DMS153 treated with DMSO at 0.1 percent for 48 hours (cell line): ENCODE measurements around the gene FOXI2.

Experiments used
- DNase-seq: peaks from one replicate; lab custom pipeline; 2025; ENCODE audit not compliant: unreplicated experiment; lab: John Stamatoyannopoulos, UW

FOXI2 gene

DNA sequence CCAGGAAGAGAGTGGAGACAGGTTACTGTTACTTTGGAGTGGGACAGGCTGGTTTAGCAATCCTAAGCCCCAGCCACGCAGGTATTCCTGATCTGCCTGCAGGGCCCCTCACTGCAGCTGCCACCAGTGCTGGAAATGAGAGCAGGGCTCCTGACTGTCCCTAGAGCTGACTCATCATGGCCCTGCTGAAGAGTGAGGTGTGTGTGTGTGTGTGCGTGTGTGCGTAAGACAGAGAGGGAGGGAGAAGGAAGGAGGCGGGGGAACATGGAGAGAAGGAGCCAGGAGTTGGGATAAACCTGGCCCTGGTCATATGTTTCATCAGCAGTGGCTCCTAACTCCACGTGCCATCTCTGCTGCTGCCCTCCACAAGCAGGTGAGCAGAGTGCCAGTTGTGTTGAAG is 3.6 kb downstream of the FOXI2 start:
- DNase-seq: no peak

DNA sequence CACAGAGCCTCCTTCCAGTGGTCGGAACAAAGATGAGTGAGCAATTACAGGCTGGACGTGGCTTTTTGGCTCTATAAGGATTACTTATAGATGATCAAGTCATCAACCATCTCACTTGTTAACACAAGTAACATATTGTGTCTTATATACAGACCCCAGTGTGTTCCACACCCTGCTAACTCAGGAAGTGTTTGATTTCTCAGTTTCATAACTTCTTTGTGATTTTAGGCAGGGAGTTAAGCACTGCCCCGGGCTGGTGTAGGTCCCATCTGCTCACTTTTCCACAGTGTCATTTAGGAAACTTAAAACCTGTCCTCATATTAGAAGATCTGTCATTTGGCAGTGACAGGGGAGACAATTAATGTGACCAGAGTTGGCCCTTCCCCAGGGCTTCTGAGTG is 6.2 kb downstream of the FOXI2 start:
- no peak for DNase-seq

GRCh38 chr10:127744956-127745355 is 8.0 kb downstream of the FOXI2 start:
- no peak for DNase-seq

GRCh38 chr10:127745861-127746260 is 8.9 kb downstream of the FOXI2 start:
- no peak for DNase-seq

GRCh38 chr10:127755753-127756152 is 18.8 kb downstream of the FOXI2 start:
- DNase-seq: no peak

DNA sequence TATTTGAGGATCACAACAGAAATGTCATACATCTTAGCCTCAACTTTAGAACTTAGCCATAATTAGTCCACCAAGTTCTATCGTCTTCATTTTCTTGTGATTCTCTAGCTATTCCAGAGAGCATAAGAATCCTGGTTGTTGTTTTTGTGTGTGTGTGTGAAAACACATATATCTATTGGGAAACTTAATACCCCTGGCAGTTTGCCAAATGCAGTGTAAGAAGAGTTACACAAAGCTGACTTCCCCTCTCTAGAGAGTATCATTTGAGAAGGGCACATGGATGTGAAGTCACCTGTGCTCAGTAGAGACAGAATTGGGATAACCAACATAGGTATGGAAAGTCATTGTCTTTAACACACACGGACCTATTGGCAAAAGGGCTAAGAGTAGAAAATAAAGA is 19.3 kb downstream of the FOXI2 start:
- DNase-seq: no peak

- DNase-seq: no peak
These were observed 20.0 kb downstream of the FOXI2 start for GRCh38 chr10:127757033-127757432.

GRCh38 chr10:127759276-127759675 is 22.3 kb downstream of the FOXI2 start:
- no peak for DNase-seq

DNA sequence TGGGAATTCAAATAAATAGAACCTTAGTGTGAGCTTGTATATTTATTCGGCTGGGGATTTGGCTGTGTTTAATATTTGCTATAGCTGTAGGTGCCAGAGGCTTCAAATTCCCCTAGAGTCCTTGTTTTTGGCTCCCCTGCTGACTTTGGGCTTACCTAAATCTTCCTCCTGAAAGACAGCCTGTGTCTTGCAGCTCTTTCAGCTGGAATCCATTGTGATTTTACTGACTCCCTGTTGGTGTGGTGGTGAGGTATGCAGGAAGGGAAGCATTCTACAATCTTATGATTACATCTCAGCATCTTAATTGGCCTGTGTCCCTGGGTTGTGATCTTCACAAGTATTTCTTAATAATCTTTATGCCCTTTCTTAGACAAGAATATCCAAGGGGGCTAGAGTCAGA is 25.9 kb downstream of the FOXI2 start:
- DNase-seq: no peak

DNA sequence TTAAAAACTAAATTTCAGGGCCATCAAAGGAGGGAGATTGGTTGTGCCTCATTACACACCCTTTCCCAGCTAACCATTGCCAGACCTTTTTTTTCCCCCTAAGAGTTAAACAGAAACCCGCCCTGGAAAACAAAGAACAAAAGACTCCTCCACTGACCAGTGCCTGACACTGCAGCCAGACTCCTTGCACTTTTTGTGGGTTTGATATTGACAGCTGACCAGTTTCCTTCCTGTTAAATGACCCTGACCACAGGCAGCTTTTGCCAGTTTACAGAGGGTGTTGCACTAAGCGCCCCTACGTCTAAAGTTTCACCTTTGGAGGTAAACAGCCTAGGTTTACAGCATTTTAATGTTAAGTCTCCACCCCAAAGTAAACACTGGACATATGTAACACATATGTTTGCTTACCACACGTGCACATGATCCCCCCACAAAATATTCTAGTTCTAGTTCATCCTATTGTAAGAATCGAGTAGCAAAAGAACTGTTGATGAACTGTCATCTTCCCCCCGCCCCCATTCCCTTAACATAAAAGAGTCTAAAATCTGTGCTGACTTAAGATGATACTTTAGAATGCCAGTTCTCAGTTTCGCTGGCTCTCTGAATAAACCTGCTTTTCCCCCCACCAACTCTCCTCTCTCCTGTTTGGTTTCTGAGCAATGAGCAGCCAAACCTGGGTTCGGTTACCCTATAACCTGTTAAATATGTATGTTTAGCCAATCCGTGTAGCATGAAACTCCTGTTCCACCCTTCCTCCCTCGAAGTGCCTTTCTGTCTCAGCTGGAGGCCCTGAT is 38.0 kb downstream of the FOXI2 start:
- no peak for DNase-seq

- DNase-seq: no peak
These were observed 39.8 kb downstream of the FOXI2 start for GRCh38 chr10:127776816-127777215.

DNA sequence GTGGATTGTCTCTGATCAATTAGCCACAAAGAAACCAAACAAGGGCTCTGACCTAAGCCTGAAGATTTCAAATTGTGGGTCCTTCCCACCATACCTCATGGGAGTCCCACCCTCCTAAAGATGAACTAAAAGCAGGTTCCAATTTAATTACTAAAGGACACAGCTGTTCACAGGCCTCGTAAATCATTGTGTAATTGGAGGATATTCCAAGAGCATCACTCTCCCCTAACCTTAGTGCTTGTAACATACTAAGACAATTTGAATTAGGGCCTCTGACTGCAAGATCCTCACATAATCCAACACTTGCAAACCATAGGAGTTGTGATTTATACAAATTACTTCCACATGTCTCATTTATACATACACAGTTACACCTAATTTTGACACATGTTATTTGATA is 44.4 kb downstream of the FOXI2 start:
- no peak for DNase-seq

DNA sequence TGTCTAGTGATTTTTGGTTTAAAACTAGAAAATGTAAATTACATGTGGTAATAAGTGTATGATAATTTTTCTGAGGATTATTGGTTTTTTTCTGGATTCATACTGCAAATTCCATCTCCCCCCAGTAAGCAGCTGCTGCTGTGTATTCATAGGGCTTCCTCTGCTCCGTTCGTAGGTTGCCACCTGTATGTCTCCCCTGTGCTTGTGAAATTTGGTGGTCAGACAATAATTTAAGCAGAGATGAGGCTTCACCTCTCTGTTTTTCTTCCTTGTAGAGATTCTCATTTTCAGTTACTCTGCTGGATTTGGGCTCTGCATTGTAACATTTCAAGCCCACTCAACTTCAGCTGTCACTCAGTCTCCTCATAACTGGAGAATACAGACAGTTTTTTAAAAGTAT is 50.9 kb downstream of the FOXI2 start:
- no peak for DNase-seq

DNA sequence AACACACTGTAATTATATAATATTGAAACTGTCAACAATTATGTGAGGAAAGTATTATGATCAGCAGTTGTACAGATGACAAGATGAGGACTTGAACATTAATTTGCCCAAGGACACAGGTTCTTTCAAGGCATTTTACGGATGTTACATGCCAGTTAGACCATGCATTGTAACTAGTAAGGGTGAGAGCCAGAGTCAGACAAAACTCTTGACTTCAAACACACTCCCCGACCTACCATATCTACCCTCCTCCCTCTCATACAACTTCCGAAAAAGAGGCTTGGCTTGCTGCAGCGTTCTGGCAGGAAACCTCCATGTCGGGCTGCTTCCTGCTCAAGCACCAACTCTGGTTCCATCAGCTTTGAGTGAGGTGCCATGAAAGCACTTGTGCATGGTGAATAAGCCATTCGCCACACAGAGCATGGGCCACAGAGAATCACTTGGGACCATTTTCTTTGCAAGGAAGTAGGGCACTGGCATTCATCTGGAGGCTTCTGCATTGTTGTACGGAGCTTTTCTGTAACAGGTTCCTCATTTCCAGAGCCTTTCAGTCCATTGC is 53.2 kb downstream of the FOXI2 start:
- DNase-seq: no peak
